WTC11 (cell line): ENCODE measurements around the gene SEC31B. TPM values are rescaled to one million over a fixed set of nuclear protein-coding genes. Genes with fewer than 3 reads are reported as not detected.

ENCODE experiments used
- ATAC-seq: fragments of 200-7000 bp; cut with Tn5 transposase; 2 replicates; pipeline ENCODE4 v1.10.0; 2021; ENCODE audit warnings: mild to moderate bottlenecking, moderate library complexity
- CTCF ChIA-PET: fragments of 300-600 bp; sonication (Branson Sonifier 250); formaldehyde crosslinking; loops from one replicate; lab custom pipeline; 2021; ENCODE audit warnings: antibody characterized with exemption; lab: Charles Lee
- POLR2A ChIA-PET: fragments of 350-600 bp; sonication (Branson Sonifier 250); formaldehyde crosslinking; loops from one replicate; lab custom pipeline; 2021; ENCODE audit warnings: antibody characterized with exemption; lab: Charles Lee
- DNase-seq: peaks from one replicate; pipeline ENCODE4 v3.0.0; 2021; ENCODE audit warnings: low spot score
- H3K27ac Mint-ChIP-seq: 2 replicates; pipeline ENCODE4 v1.8.0; 2021; ENCODE audit warnings: mixed read lengths
- H3K27me3 Mint-ChIP-seq: 2 replicates; pipeline ENCODE4 v1.8.0; 2021; ENCODE audit warnings: low read depth, mild to moderate bottlenecking, moderate library complexity, mixed read lengths
- H3K36me3 Mint-ChIP-seq: 2 replicates; pipeline ENCODE4 v1.8.0; 2021; ENCODE audit warnings: mixed read lengths
- H3K4me1 Mint-ChIP-seq: 2 replicates; pipeline ENCODE4 v1.8.0; 2022; ENCODE audit warnings: mixed read lengths
- H3K4me3 Mint-ChIP-seq: 2 replicates; pipeline ENCODE4 v1.8.0; 2021; ENCODE audit warnings: mild to moderate bottlenecking, moderate library complexity, mixed read lengths
- H3K9me3 Mint-ChIP-seq: 2 replicates; pipeline ENCODE4 v1.8.0; 2021; ENCODE audit warnings: mixed read lengths
- AFF4 ChIP-seq: sonication (generic); formaldehyde crosslinking; IDR thresholded peaks from 2 replicates; pipeline ENCODE4 v1.8.1; 2023; ENCODE audit warnings: mild to moderate bottlenecking, missing genetic modification reagents, borderline replicate concordance
- CBFB ChIP-seq: sonication (generic); formaldehyde crosslinking; IDR thresholded peaks from 2 replicates; pipeline ENCODE4 v1.8.1; 2022; ENCODE audit warnings: mild to moderate bottlenecking, low read depth, missing genetic modification reagents
- CREB1 ChIP-seq: sonication (generic); formaldehyde crosslinking; IDR thresholded peaks from 2 replicates; pipeline ENCODE4 v1.8.0; 2023; ENCODE audit warnings: mild to moderate bottlenecking, missing genetic modification reagents
- CREM ChIP-seq: sonication (generic); formaldehyde crosslinking; IDR thresholded peaks from 2 replicates; pipeline ENCODE4 v1.8.1; 2022; ENCODE audit warnings: mild to moderate bottlenecking, missing genetic modification reagents, moderate library complexity
- EMX1 ChIP-seq: fragments of 250-450 bp; sonication (Bioruptor Pico); IDR thresholded peaks from 2 replicates; pipeline ENCODE4 v1.8.0; 2021; ENCODE audit warnings: mild to moderate bottlenecking
- ESRRA ChIP-seq: sonication (generic); formaldehyde crosslinking; IDR thresholded peaks from 2 replicates; pipeline ENCODE4 v1.8.1; 2022; ENCODE audit warnings: mild to moderate bottlenecking, missing genetic modification reagents, borderline replicate concordance
- FOXJ3 ChIP-seq: sonication (generic); formaldehyde crosslinking; IDR thresholded peaks from 2 replicates; pipeline ENCODE4 v1.9.0; 2021; ENCODE audit warnings: missing genetic modification reagents, mild to moderate bottlenecking, borderline replicate concordance
- FOXK1 ChIP-seq: sonication (generic); formaldehyde crosslinking; IDR thresholded peaks from 2 replicates; pipeline ENCODE4 v1.8.0; 2022; ENCODE audit warnings: mild to moderate bottlenecking, moderate library complexity, missing genetic modification reagents
- GABPB1 ChIP-seq: sonication (generic); formaldehyde crosslinking; IDR thresholded peaks from 2 replicates; pipeline ENCODE4 v1.8.1; 2023; ENCODE audit warnings: mild to moderate bottlenecking, missing genetic modification reagents
- GRHL2 ChIP-seq: fragments of 250-450 bp; sonication (Bioruptor Pico); IDR thresholded peaks from 2 replicates; pipeline ENCODE4 v1.8.0; 2022; ENCODE audit warnings: mild to moderate bottlenecking, moderate library complexity; ENCODE audit not compliant: insufficient replicate concordance, severe bottlenecking
- GTF2I ChIP-seq: fragments of 250-450 bp; sonication (Bioruptor Pico); conservative IDR thresholded peaks from 2 replicates; pipeline ENCODE4 v1.4.0; 2021; ENCODE audit warnings: mild to moderate bottlenecking
- HMGXB4 ChIP-seq: sonication (generic); formaldehyde crosslinking; IDR thresholded peaks from 2 replicates; pipeline ENCODE4 v1.8.1; 2023; ENCODE audit warnings: mild to moderate bottlenecking, moderate library complexity, missing genetic modification reagents
- IRF1 ChIP-seq: sonication (generic); formaldehyde crosslinking; IDR thresholded peaks from 2 replicates; pipeline ENCODE4 v1.8.0; 2023; ENCODE audit warnings: missing genetic modification reagents
- KAT7 ChIP-seq: sonication (generic); formaldehyde crosslinking; IDR thresholded peaks from 2 replicates; pipeline ENCODE4 v1.8.1; 2023; ENCODE audit warnings: missing genetic modification reagents, mild to moderate bottlenecking, borderline replicate concordance
- MYBL2 ChIP-seq: sonication (generic); formaldehyde crosslinking; IDR thresholded peaks from 2 replicates; pipeline ENCODE4 v1.8.1; 2023; ENCODE audit warnings: mild to moderate bottlenecking, moderate library complexity, missing genetic modification reagents
- NFYB ChIP-seq: sonication (generic); formaldehyde crosslinking; conservative IDR thresholded peaks from 2 replicates; pipeline ENCODE4 v1.8.0; 2022; ENCODE audit warnings: low read depth, missing genetic modification reagents
- NR2C2 ChIP-seq: sonication (generic); formaldehyde crosslinking; IDR thresholded peaks from 2 replicates; pipeline ENCODE4 v1.8.0; 2022; ENCODE audit warnings: mild to moderate bottlenecking, missing genetic modification reagents
- OVOL2 ChIP-seq: fragments of 250-450 bp; sonication (Bioruptor Pico); IDR thresholded peaks from 2 replicates; pipeline ENCODE4 v1.9.0; 2021; ENCODE audit warnings: mild to moderate bottlenecking, borderline replicate concordance
- RORB ChIP-seq: fragments of 250-450 bp; sonication (Bioruptor Pico); IDR thresholded peaks from 2 replicates; pipeline ENCODE4 v1.9.0; 2021; ENCODE audit warnings: mild to moderate bottlenecking
- SMAD4 ChIP-seq: sonication (generic); formaldehyde crosslinking; IDR thresholded peaks from 2 replicates; pipeline ENCODE4 v1.8.0; 2022; ENCODE audit warnings: mild to moderate bottlenecking, missing genetic modification reagents
- TP53 ChIP-seq: sonication (generic); formaldehyde crosslinking; IDR thresholded peaks from 2 replicates; pipeline ENCODE4 v1.8.1; 2023; ENCODE audit warnings: mild to moderate bottlenecking, missing genetic modification reagents
- ZBTB43 ChIP-seq: sonication (generic); formaldehyde crosslinking; IDR thresholded peaks from 2 replicates; pipeline ENCODE4 v1.8.1; 2023; ENCODE audit warnings: mild to moderate bottlenecking, missing genetic modification reagents
- ZNF138 ChIP-seq: sonication (generic); formaldehyde crosslinking; conservative IDR thresholded peaks from 2 replicates; pipeline ENCODE4 v1.8.1; 2022; ENCODE audit warnings: mild to moderate bottlenecking, moderate library complexity, missing genetic modification reagents
- ZNF232 ChIP-seq: sonication (generic); formaldehyde crosslinking; IDR thresholded peaks from 2 replicates; pipeline ENCODE4 v1.8.0; 2022; ENCODE audit warnings: mild to moderate bottlenecking, missing genetic modification reagents
- ZNF263 ChIP-seq: sonication (generic); formaldehyde crosslinking; IDR thresholded peaks from 2 replicates; pipeline ENCODE4 v1.8.1; 2022; ENCODE audit warnings: low read depth, mild to moderate bottlenecking, moderate library complexity, missing genetic modification reagents
- ZNF396 ChIP-seq: fragments of 250-450 bp; sonication (Bioruptor Pico); IDR thresholded peaks from 2 replicates; pipeline ENCODE4 v1.8.0; 2021; ENCODE audit warnings: mild to moderate bottlenecking, moderate library complexity, borderline replicate concordance
- ZNF671 ChIP-seq: fragments of 250-450 bp; sonication (Bioruptor Pico); IDR thresholded peaks from 2 replicates; pipeline ENCODE4 v1.8.0; 2021; ENCODE audit warnings: mild to moderate bottlenecking
- total RNA-seq: library from RNA; stranded (reverse); gene quantifications from 3 replicates; pipeline ENCODE4 v1.2.3, GENCODE V29; 2021

The SEC31B gene
- total RNA-seq, 1 experiment from 2014 or later: 6.7 TPM

- TF ChIP-seq KAT7 (CRISPR knock-in tag): no peak
- TF ChIP-seq ZNF263 (CRISPR knock-in tag): no peak
- no peak for TF ChIP-seq FOXJ3
- no peak for TF ChIP-seq ZNF396
- no peak for TF ChIP-seq EMX1 (CRISPR knock-in tag)
- no peak for TF ChIP-seq GRHL2 (CRISPR knock-in tag)
- no peak for TF ChIP-seq HMGXB4 (CRISPR knock-in tag)
- no peak for TF ChIP-seq NR2C2 (CRISPR knock-in tag)
- no peak for TF ChIP-seq GABPB1
- peak; percentile 95 for TF ChIP-seq NFYB (CRISPR knock-in tag)
- no peak for TF ChIP-seq MYBL2 (CRISPR knock-in tag)
- TF ChIP-seq, all 79 proteins: peak for 9
These were observed 38.1 kb downstream of the SEC31B start (continued) for GRCh38 chr10:100481462-100482081.

- Mint-ChIP-seq H3K27ac (no peak overlapping the region), H3K36me3 (no peaks in the 10 kb centered on the region), H3K4me1 (peaks cover 25% of the 10 kb centered on the region), H3K4me3 (no peak overlapping the region), H3K27me3 (peaks cover 90% of the 10 kb centered on the region), H3K9me3 (no peaks in the 10 kb centered on the region)
- ATAC-seq: no peak
- no peak for DNase-seq
- TF ChIP-seq ZNF671 (no peak), GTF2I (no peak), CBFB (CRISPR knock-in tag) (no peak), ZBTB43 (CRISPR knock-in tag) (no peak), KAT7 (CRISPR knock-in tag) (no peak), FOXK1 (CRISPR knock-in tag) (no peak), ESRRA (CRISPR knock-in tag) (no peak), ZNF138 (no peak), CREB1 (no peak), CREM (no peak), RORB (CRISPR knock-in tag) (no peak), TP53 (CRISPR knock-in tag) (no peak), AFF4 (CRISPR knock-in tag) (no peak), SMAD4 (CRISPR knock-in tag) (no peak), ZNF232 (no peak), OVOL2 (CRISPR knock-in tag) (no peak), IRF1 (CRISPR knock-in tag) (no peak)
- POLR2A ChIA-PET: no interaction called here
- CTCF ChIA-PET: interaction anchor here (1.0 to 10.2 kb wide), 2 partner anchors 29 to 38 kb away, joined by 4 to 134 read pairs; partner anchors contain the start of gene SEC31B
These were observed 39.7 kb downstream of the SEC31B start for GRCh38 chr10:100480002-100480401.
